T-helper 1 cell (primary cell): ENCODE data around the gene SLC9A9.

Experiments used
- DNase-seq, 5 donors: peaks; one replicate each; pipeline ENCODE4 v3.0.0-alpha.2; 2012 to 2020

The SLC9A9 gene

GRCh38 chr3:143235614-143236204 lies 612.6 kb downstream of the SLC9A9 start:
- no peak for DNase-seq

DNA sequence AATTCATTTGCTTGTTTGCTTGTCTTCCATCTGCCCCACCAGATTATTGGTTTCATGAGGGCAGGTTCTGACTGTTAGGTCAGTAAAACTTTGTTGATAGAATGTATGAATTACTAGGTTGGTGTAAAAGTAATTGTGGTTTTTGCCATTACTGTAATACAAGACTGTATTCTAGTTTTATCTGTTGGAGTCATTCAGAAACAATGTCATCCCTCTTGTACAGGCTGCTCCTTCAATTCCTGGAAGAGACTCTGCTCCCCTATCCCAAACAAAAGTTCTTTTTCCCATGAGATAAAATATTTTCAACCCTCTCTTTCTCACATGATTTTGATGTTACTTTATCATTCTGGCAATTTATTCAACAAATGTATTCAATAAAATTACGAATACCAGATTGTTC lies 613.7 kb downstream of the SLC9A9 start:
- DNase-seq, result no peak

DNA sequence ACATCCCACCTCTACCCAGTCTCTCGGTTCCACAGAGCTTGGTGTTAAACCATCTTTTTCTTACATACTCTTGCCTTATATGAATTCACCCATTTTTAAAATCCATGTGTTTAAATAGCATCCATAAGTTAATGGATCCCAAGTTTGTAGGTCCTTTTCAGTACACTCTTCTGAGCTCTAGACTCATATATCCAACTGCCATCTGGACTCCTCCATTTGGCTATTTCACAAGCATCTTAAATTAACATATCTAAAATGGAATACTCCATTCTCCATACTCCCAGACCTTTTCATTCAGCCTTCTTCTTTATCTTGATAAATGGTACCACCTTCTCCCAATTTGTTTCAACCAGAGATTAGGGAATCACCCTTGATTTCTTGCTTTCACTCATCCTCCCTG lies 615.3 kb downstream of the SLC9A9 start:
- DNase-seq, result no peak

GRCh38 chr3:143228405-143228804 lies 619.9 kb downstream of the SLC9A9 start:
- no peak for DNase-seq

- DNase-seq, result no peak
Measured at GRCh38 chr3:143226678-143227291, 621.5 kb downstream of the SLC9A9 start.

- no peak for DNase-seq
Measured at GRCh38 chr3:143224716-143225115, 623.6 kb downstream of the SLC9A9 start.

DNA sequence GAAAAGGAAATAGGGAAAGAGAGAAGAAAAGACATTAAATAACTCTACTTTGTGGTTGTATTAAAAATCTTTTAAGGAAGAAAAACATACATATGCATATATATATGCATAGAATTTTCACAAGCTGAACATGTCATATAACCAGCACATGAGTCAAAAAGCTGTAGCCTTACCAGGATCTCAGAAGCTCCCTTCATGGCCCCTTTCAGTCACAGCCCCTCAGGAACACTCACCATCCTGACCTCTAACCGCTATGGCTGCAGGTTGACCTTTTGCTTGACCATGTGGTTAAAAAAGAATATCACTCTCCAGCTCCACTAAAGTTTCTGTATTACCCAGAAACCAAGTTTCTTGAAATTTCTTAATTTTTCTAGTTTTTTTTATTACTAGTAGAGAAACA lies 625.3 kb downstream of the SLC9A9 start:
- no peak for DNase-seq

DNA sequence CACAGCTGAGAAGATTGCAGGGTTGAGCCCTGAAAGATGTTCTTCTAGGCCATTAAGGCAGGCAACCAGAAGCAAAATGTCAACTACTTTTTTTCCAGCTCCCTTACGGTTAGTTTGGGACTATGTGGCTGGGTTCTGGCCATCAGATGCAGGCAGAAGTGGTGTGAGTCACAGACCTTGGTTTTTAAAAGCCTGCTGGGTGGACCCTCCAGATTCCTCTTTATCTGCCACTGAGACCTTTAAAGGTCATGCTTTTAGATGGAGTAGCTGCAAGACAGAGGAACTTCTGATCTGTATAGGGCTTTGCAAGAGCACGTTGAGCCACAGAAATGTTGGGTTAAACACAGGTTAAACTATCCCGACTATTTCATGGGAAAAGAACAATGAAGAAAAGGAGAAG lies 625.8 kb downstream of the SLC9A9 start:
- no peak for DNase-seq

GRCh38 chr3:143221446-143221845 lies 626.8 kb downstream of the SLC9A9 start:
- no peak for DNase-seq

- DNase-seq, result no peak
Measured at GRCh38 chr3:143220741-143221140, 627.5 kb downstream of the SLC9A9 start.

- DNase-seq, result no peak
Measured at GRCh38 chr3:143218166-143218835, 630.0 kb downstream of the SLC9A9 start.

GRCh38 chr3:143217283-143217682 lies 631.0 kb downstream of the SLC9A9 start:
- DNase-seq, result no peak

DNA sequence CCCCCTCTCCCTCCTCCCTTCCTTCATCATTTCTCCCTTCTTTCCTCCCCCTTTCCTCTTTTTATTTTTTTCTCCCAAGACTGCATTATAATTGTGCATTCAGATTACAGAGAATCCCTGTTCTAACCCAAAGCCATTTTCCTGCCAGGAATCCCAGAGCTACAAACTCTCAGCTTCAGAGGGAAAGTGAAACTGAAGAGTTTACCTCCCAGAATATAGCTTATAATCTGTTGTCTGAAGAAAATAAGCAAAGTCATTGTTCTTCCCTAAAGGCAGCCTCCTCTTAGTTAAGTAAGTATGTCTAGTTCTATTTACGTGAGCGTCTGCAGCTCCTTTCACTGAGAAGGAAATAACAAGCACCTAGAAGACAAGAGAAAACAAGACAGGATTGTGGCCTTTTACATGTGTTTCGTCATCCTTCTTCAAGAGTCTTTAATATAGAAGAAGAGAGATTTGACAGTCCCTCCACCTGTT lies 631.5 kb downstream of the SLC9A9 start:
- DNase-seq, result no peak
